Cortex of kidney (tissue), 1 donor: ENCODE data around the gene P2RY4.
"Not testable (repeated sequence)": the region's sequence is repeated elsewhere in the genome, so short reads cannot be mapped to it uniquely, and the experiment has no call there.

Source experiments
- DNase-seq: peaks from one replicate; lab custom pipeline; 2025; lab: John Stamatoyannopoulos, UW

Gene P2RY4

GRCh38 chrX:70260104-70260503, at the start of gene P2RY4:
Gene P2RY4 (minus strand): TSS chrX:70260204. CDS start chrX:70259624, 580 bp downstream.
- DNase-seq: no peak

- DNase-seq: no peak
These were observed 41.7 kb upstream of the P2RY4 start for GRCh38 chrX:70301716-70302115.

GRCh38 chrX:70293621-70294020, 33.6 kb upstream of the P2RY4 start:
- no peak for DNase-seq

- DNase-seq: no peak
These were observed 32.8 kb upstream of the P2RY4 start for GRCh38 chrX:70292788-70293187.

- DNase-seq: peak; percentile 7
These were observed 30.1 kb upstream of the P2RY4 start, which contains the start of the genes KIF4A and PDZD11 for GRCh38 chrX:70289793-70290770. Gene KIF4A (plus strand): TSS chrX:70290104. CDS start chrX:70290459, 355 bp downstream. Gene PDZD11 (minus strand): TSS chrX:70289927. CDS start chrX:70289341, 586 bp downstream.

GRCh38 chrX:70289168-70289792, 29.3 kb upstream of the P2RY4 start:
- no peak for DNase-seq

- DNase-seq: no peak
These were observed 21.9 kb upstream of the P2RY4 start, which contains the start of gene RAB41 for GRCh38 chrX:70281951-70282350. Gene RAB41 (plus strand): TSS chrX:70282172. CDS start chrX:70282218, 46 bp downstream.

- DNase-seq: no peak
These were observed 20.6 kb upstream of the P2RY4 start for GRCh38 chrX:70280573-70280972.

- DNase-seq: no peak
These were observed 19.1 kb upstream of the P2RY4 start for GRCh38 chrX:70279081-70279480.

- DNase-seq: not testable (repeated sequence)
These were observed 14.0 kb upstream of the P2RY4 start for GRCh38 chrX:70274029-70274428.

GRCh38 chrX:70268034-70268433, 8.0 kb upstream of the P2RY4 start, which contains the start of gene ARR3:
Gene ARR3 (plus strand): TSS chrX:70268334. CDS start chrX:70269386, 1,052 bp downstream.
- DNase-seq: no peak

- no peak for DNase-seq
These were observed 4.8 kb upstream of the P2RY4 start for GRCh38 chrX:70264784-70265183.

- no peak for DNase-seq
These were observed 3.1 kb upstream of the P2RY4 start for GRCh38 chrX:70262952-70263567.

- DNase-seq: no peak
These were observed 2.3 kb downstream of the P2RY4 start for GRCh38 chrX:70257423-70258288.

- DNase-seq: no peak
These were observed 4.6 kb downstream of the P2RY4 start for GRCh38 chrX:70255452-70255851.

- no peak for DNase-seq
These were observed 5.1 kb downstream of the P2RY4 start for GRCh38 chrX:70254909-70255308.

GRCh38 chrX:70254063-70254400, 6.0 kb downstream of the P2RY4 start:
- no peak for DNase-seq

- DNase-seq: no peak
These were observed 6.5 kb downstream of the P2RY4 start for GRCh38 chrX:70253377-70254062.

GRCh38 chrX:70252491-70252890, 7.5 kb downstream of the P2RY4 start:
- no peak for DNase-seq

GRCh38 chrX:70247252-70247651, 12.8 kb downstream of the P2RY4 start:
- DNase-seq: no peak

- no peak for DNase-seq
These were observed 15.1 kb downstream of the P2RY4 start for GRCh38 chrX:70244881-70245280.
